SKM-1 (cell line): ENCODE measurements around the gene EVPL.
"Not testable (repeated sequence)": the region's sequence is repeated elsewhere in the genome, so short reads cannot be mapped to it uniquely, and the experiment has no call there.

Source experiments
- DNase-seq: peaks from one replicate; lab custom pipeline; 2025; ENCODE audit not compliant: unreplicated experiment; lab: John Stamatoyannopoulos, UW

The EVPL gene

GRCh38 chr17:76048025-76048605, 21.0 kb upstream of the EVPL start:
- DNase-seq, result no peak

DNA sequence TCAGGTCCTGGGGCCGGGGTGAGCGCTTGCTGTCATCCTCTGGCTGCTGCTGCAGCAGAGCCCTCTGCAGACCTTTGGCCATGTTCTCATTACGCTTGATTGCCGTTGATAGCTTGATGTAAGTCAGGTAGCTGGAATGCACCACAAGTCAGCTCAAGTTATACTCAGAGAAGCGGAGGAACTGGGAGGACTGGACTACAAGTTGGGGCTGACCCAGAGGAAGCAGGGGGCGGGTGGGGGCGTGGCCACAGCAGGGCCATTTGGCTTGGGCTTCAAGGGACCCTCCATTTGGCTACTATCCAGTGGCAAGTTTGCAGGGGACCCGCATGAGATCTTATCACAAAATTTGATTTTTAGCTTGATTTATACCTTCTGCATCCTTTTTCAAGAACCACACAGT, 19.0 kb upstream of the EVPL start:
- no peak for DNase-seq

- not testable (repeated sequence) for DNase-seq
These were observed 17.4 kb upstream of the EVPL start for GRCh38 chr17:76044475-76045007.

GRCh38 chr17:76042868-76043267, 15.8 kb upstream of the EVPL start:
- not testable (repeated sequence) for DNase-seq

DNA sequence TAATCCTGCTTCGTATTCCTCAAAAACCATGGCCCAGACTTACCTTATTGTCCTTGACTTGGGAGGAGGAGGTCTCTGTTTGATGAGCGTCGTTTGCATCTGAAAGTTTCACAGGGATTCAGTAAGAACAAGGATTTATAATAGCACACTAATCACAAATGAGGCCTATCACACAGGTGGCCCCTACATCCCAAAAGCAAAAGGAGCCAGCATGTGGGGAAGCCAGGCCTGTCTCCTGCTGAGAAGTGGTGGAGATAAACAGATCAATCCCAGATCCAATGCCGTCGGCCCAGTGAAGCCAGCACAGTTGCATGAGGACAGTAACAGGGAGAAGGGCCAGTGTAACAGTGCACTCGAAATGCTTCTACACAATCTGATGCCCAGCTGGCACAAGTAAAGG, 13.3 kb upstream of the EVPL start:
- DNase-seq, result no peak

DNA sequence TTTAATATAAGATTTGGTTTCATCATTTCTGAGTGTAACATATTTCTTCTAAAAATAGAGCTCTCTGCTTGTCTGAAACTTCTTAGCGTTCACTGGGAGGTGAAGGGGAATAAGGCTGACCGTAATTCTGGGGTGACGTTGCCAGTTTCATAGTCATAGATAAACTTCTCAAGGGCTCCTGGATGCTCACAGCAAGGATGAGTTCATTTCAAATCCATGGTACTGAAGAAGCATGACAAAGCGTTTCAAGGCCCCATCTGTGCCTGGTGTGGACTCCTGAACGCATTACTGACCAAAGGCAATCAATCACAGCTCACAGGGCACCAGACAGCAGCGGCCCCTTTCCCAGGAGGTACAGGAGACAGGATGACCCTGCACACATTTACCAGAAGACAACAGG, 12.0 kb upstream of the EVPL start:
- no peak for DNase-seq

- DNase-seq, result no peak
These were observed 10.9 kb upstream of the EVPL start for GRCh38 chr17:76038050-76038449.

GRCh38 chr17:76036497-76037261, 9.6 kb upstream of the EVPL start:
- DNase-seq, result no peak

DNA sequence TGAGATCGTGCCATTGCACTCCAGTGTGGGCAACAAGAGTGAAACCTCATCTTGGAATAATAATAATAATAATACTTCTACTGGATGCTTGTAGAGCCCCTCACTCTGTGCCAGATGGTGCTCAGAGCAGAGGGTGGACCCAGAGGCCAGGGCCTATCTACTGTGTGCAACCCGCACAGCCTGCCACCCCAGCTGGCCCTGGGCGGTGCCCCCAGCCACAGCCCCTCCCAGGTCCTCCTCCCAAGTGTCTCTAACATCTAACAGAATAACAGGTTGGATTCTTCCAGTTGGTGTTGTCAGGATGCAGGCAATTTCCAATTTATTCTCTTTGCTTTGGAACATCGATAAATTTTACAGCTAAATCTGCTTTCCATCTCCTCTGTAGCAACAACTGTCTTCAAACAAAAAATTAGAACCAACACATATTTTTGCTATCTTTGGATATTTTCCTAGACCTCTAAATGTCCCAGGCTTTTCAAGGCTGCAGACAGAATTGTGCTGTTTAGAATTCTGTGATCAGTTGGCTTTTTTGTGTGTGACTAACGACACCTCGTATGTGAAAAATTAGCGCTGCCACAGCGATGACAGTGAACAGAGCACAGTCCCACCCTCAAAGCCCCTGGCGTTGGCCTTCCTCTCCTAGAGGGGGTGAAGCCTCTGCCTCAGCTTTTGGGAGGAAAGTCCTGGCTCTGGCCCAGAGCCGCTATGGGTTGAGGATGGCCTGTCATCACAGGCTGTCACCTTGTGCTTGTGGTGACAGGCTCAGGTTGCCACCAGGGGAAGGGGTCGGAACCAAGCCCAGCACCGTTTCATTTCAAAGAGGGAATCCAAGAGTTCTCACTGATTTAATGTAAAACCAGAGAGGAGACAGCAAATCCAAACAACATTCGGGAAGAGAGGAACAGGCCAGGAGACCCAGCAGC, 7.6 kb upstream of the EVPL start:
- DNase-seq, result no peak

- DNase-seq, result no peak
These were observed 6.0 kb upstream of the EVPL start for GRCh38 chr17:76033139-76033538.

GRCh38 chr17:76032780-76033108, 5.6 kb upstream of the EVPL start:
- DNase-seq, result no peak

GRCh38 chr17:76032073-76032779, 5.1 kb upstream of the EVPL start:
- DNase-seq, result no peak

DNA sequence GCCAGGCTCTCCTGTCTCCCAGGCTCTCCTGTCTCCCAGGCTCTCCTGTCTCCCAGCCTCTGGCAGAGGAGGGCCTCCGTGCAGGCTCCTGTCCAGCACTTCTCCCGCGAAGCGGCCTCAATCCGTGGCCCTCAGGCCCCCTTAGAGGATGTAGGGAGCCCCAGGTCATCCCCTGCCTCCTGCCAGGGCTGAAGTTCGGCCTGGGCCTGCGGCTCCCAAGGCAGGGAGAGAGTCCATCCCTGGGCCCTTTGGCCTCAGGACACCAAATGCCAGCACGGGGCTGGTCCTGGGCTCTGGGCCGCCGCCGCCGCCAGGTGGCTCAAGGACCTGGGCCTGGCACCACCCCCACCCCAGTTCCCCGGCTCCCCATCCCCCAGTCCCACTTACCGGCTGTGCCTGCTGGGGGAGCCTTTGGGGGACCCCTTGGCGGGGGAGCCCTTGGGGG, 370 bp downstream of the EVPL start:
- no peak for DNase-seq

DNA sequence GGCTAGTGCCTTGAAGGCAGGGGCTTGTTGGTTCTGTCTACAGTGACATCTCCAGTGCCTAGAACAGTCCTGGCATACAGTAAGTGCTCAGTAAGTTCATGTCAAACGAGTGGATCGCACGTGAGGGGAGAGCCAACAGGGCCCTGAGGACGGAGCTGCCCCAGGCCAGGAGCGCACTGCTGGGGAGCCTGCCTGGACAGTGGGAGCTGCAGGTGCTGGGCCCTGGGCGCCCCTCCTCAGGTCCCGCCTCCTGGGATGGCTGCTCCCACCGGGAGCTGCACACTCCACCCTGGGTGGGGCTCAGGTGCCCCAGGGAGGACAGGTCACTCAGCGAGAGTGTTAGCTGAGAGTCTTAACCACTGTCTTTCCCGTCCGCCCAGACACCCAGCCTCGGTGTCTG, 1.8 kb downstream of the EVPL start:
- no peak for DNase-seq

DNA sequence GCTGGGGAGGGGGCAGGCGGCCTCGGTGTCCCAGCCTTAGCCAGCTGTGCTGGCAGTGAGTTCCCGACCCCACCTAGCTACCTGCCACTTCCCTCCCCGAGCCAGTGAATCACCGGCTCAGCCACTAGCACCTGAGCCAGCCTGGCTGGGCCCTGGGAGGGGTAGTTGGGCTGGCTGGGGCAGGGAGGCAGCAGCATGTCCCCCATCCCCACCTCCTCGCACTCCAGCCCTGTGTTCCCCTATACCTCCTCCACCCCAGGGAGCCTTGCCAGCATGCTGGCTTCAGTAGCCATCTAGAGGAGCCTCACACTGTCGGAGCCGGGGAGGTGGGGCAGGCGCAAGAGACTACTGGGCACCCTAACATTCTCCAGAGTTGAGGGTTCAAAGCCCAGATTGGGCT, 2.8 kb downstream of the EVPL start:
- DNase-seq, result no peak

GRCh38 chr17:76023900-76024237, 3.2 kb downstream of the EVPL start:
- DNase-seq, result no peak

GRCh38 chr17:76022973-76023899, 3.9 kb downstream of the EVPL start:
- DNase-seq, result no peak

DNA sequence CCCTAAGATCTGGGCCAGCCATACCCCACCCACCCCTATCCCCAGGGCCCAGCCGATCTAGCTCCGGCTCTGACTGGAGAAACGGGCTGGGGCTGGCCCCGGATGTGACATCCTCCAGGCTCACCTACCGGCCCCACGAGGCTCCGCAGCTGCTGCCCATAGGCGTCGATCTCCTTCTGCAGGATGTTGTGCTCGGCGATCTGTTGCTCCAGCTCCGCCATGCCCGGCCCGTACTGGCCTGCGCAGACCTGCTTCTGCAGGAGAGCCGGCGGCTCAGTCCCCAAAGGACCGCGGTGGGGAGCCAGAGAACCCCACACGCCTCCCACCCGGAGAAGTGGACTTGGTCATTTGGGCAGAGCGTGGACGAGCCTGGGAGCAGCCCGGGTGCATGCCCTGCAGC, 4.8 kb downstream of the EVPL start:
- DNase-seq, result no peak

- no peak for DNase-seq
These were observed 7.2 kb downstream of the EVPL start for GRCh38 chr17:76019833-76020467.

- no peak for DNase-seq
These were observed 8.3 kb downstream of the EVPL start for GRCh38 chr17:76018801-76019200.
